Osteoblast (primary cell): ENCODE data around the gene ARHGAP32. TPM values are rescaled to one million over a fixed set of nuclear protein-coding genes. Genes with fewer than 3 reads are reported as not detected.

ENCODE experiments used
- DNase-seq: peaks from one replicate; pipeline ENCODE4 v3.0.0; 2011; ENCODE audit warnings: low spot score, mixed read lengths; ENCODE audit not compliant: insufficient read length; ENCODE audit errors: missing footprints
- H2AFZ ChIP-seq: 2 replicates; pipeline ENCODE4 v1.6.0; 2011; ENCODE audit warnings: mild to moderate bottlenecking, low read length
- H3K27ac ChIP-seq: 2 replicates; pipeline ENCODE4 v1.5.1; 2011; ENCODE audit warnings: mild to moderate bottlenecking, low read depth, low read length, moderate library complexity
- H3K27me3 ChIP-seq: 2 replicates; pipeline ENCODE4 v1.6.0; 2012; ENCODE audit warnings: mild to moderate bottlenecking, control low read depth, inconsistent platforms, low read length, moderate library complexity; ENCODE audit not compliant: insufficient read depth
- H3K36me3 ChIP-seq: 2 replicates; pipeline ENCODE4 v1.5.1; 2011; ENCODE audit warnings: mild to moderate bottlenecking, low read length, control low read depth, moderate library complexity; ENCODE audit not compliant: insufficient read depth
- H3K4me1 ChIP-seq: 2 replicates; pipeline ENCODE4 v1.5.1; 2011; ENCODE audit warnings: mild to moderate bottlenecking, low read length, control low read depth, moderate library complexity; ENCODE audit not compliant: insufficient read depth
- H3K4me2 ChIP-seq: 2 replicates; pipeline ENCODE4 v1.6.0; 2011; ENCODE audit warnings: mild to moderate bottlenecking, low read length; ENCODE audit not compliant: insufficient read depth
- H3K4me3 ChIP-seq: fragments of 200-600 bp; sonication (generic); 3 replicates; pipeline ENCODE4 v1.5.1; 2012; ENCODE audit warnings: mild to moderate bottlenecking, low read length, inconsistent platforms; ENCODE audit not compliant: insufficient read depth
- H3K79me2 ChIP-seq: 2 replicates; pipeline ENCODE4 v1.6.0; 2012; ENCODE audit warnings: mild to moderate bottlenecking, low read length, control low read depth, inconsistent platforms; ENCODE audit not compliant: insufficient read depth
- H3K9me3 ChIP-seq: 2 replicates; pipeline ENCODE4 v1.5.1; 2011; ENCODE audit warnings: low read depth, low read length, control low read depth
- H4K20me1 ChIP-seq: 2 replicates; pipeline ENCODE4 v1.6.0; 2012; ENCODE audit warnings: mild to moderate bottlenecking, low read length, control low read depth; ENCODE audit not compliant: insufficient read depth
- CTCF ChIP-seq: IDR thresholded peaks from 2 replicates; pipeline ENCODE4 v1.5.1; 2011; ENCODE audit warnings: mild to moderate bottlenecking, low read depth, low read length, moderate library complexity; ENCODE audit errors: extremely low read depth
- total RNA-seq: library from RNA; depleted of rRNA; stranded (reverse); fragments of >200 nt; gene quantifications from 2 replicates; pipeline ENCODE4 v1.2.3, GENCODE V29; 2012

ARHGAP32 gene
- total RNA-seq, 1 donor: 25.3 TPM

DNA sequence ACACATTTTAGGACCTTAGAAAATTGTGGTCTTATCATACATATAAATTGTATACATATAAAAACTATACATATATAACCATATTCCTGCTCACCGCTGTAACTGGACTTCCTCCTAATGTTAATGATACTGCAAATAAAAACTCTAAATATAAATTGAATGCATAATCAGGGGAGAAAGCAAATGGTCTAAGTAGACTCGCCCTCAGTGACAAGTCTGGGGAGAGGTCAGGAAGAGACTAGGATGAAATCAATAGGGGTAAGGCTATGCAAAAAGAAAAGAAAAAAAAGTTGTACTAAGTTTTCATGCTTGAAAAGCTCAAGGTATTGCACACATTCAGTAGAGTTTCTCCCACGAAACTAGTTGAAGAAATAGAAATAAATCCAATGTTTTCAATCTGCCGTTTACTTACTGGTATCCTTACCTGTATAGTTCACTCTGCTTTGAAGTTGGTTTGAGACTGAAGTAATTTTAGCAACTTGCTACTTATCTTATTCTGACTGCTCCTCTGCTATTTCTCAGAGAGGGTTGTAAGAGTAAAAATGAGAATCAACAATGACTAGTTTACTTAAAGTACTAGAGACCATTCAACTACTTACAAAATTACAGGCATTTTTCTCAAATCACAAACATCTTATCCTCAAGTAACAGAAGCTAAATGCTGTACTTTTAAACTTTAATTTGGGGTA is 12.2 kb upstream of the ARHGAP32 start:
- Histone ChIP-seq H3K27me3 (no peaks in the 10 kb centered on the region), H3K4me3 (no peak overlapping the region), H3K36me3 (no peaks in the 10 kb centered on the region), H2AFZ (no peak overlapping the region), H3K4me1 (peaks cover 8% of the 10 kb centered on the region), H3K9me3 (no peaks in the 10 kb centered on the region), H3K27ac (no peak overlapping the region), H4K20me1 (no peaks in the 10 kb centered on the region), H3K79me2 (peaks cover 4% of the 10 kb centered on the region), H3K4me2 (no peak overlapping the region)
- TF ChIP-seq CTCF: no peak
- DNase-seq: no peak

DNA sequence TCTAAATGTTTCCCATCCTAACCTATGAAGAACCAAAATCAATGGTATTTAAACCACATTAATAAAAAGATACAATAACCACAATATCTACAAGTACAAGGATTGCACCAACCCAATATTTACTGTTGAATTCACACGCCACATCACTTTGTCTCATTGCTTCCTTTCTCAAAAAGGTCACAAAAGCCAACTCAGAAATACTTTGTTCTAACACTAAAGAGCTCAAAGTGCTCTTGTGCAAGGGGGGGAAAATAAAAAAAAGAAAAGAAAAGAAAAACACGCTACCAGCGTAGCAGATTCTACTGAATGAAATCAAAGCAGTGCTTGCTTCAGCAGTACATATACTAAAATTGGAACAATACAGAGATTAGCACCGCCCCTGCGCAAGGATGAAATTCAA is 10.5 kb upstream of the ARHGAP32 start:
- Histone ChIP-seq H3K79me2 (no peaks in the 10 kb centered on the region), H3K9me3 (no peaks in the 10 kb centered on the region)
- no peak for TF ChIP-seq CTCF

GRCh38 chr11:129195682-129196081 is 3.6 kb upstream of the ARHGAP32 start:
- H3K9me3 ChIP-seq: no peaks in the 10 kb centered on the region
- H3K79me2 ChIP-seq: peaks cover 4% of the 10 kb centered on the region
- no peak for TF ChIP-seq CTCF
- H3K4me1 ChIP-seq: peaks cover under 1% of the 10 kb centered on the region
- H2AFZ ChIP-seq: no peak overlapping the region
- H3K27ac ChIP-seq: no peak overlapping the region
- DNase-seq: no peak
- no peaks in the 10 kb centered on the region for H4K20me1 ChIP-seq
- no peak overlapping the region for H3K4me2 ChIP-seq
- H3K36me3 ChIP-seq: no peaks in the 10 kb centered on the region
- H3K4me3 ChIP-seq: no peak overlapping the region
- no peaks in the 10 kb centered on the region for H3K27me3 ChIP-seq

More for the DNA sequence above, 10.5 kb upstream of the ARHGAP32 start:
- no peak overlapping the region for H3K4me2 ChIP-seq
- no peak for DNase-seq
- H3K27me3 ChIP-seq: no peaks in the 10 kb centered on the region
- H4K20me1 ChIP-seq: no peaks in the 10 kb centered on the region
- no peaks in the 10 kb centered on the region for H3K4me1 ChIP-seq
- H3K36me3 ChIP-seq: no peaks in the 10 kb centered on the region
- H3K4me3 ChIP-seq: no peak overlapping the region
- H2AFZ ChIP-seq: no peak overlapping the region
- H3K27ac ChIP-seq: no peak overlapping the region

DNA sequence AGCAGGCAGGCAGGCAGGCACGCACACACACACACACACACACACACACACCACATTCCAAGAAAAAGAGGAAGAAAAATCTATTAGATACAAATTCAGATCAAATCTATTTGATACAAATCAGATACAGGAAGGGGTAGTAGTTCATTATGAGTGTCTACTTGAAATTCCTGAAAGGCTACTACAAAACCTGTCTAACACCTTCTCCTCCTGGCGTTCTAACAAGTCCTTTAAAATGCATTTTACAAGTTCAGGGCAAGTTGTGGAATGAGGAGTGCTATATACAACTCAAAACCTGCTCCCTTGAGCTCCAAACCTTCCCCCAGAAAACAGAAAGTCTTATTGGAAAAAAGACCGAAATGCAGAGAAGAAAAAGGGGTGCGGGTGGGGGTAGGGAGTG is 476 bp downstream of the ARHGAP32 start:
- TF ChIP-seq CTCF: no peak
- no peak overlapping the region for H3K27ac ChIP-seq
- H4K20me1 ChIP-seq: no peaks in the 10 kb centered on the region
- peaks cover 8% of the 10 kb centered on the region for H3K4me1 ChIP-seq
- H3K27me3 ChIP-seq: no peaks in the 10 kb centered on the region
- no peaks in the 10 kb centered on the region for H3K36me3 ChIP-seq
- no peak for DNase-seq
- no peak overlapping the region for H3K4me2 ChIP-seq
- H3K9me3 ChIP-seq: no peaks in the 10 kb centered on the region
- no peak overlapping the region for H2AFZ ChIP-seq
- peaks cover 15% of the 10 kb centered on the region for H3K79me2 ChIP-seq
- H3K4me3 ChIP-seq: no peak overlapping the region
